Stomach (tissue), 9 donors: ENCODE data around the gene EHD2. TPM values are rescaled to one million over a fixed set of nuclear protein-coding genes. Genes with fewer than 3 reads are reported as not detected.
"Not testable (repeated sequence)": the region's sequence is repeated elsewhere in the genome, so short reads cannot be mapped to it uniquely, and the experiment has no call there.

Source experiments
- DNase-seq, 2 donors: peaks; one replicate each; pipeline versions ENCODE4 v3.0.0 to v3.0.0-alpha.2; 2013 to 2019
- H3K27ac ChIP-seq, 5 donors: fragments of 200-600 bp in 4 of 5; sonication (generic) in 4 of 5; one replicate each; pipeline ENCODE4 v1.5.1; 2013 to 2019; ENCODE audit warnings: mild to moderate bottlenecking in 1 of 5, moderate library complexity in 1 of 5
- H3K27me3 ChIP-seq, 3 donors: fragments of 200-600 bp; sonication (generic); one replicate each; pipeline ENCODE4 v1.5.1; 2017 to 2019; ENCODE audit warnings: mixed run types in 1 of 3
- H3K36me3 ChIP-seq, 4 donors: fragments of 200-600 bp; sonication (generic); 1 replicate in 3 of 4; 2 replicates in 1 of 4; pipeline ENCODE4 v1.5.1; 2016 to 2019
- H3K4me1 ChIP-seq, 4 donors: fragments of 200-600 bp; sonication (generic); one replicate each; pipeline ENCODE4 v1.5.1; 2016 to 2019
- H3K4me3 ChIP-seq, 4 donors: fragments of 200-600 bp; sonication (generic) in 3 of 4; one replicate each; pipeline ENCODE4 v1.5.1; 2016 to 2019; ENCODE audit warnings: mild to moderate bottlenecking in 1 of 4
- H3K9me3 ChIP-seq, 4 donors: fragments of 200-600 bp; sonication (generic); one replicate each; pipeline ENCODE4 v1.5.1; 2016 to 2019
- EP300 ChIP-seq: sonication (generic); formaldehyde crosslinking; IDR thresholded peaks from one replicate; pipeline ENCODE4 v1.6.1; 2017; ENCODE audit warnings: antibody characterized with exemption
- POLR2A ChIP-seq, 4 donors: fragments of 450-650 bp; IDR thresholded peaks; one replicate each; pipeline ENCODE4 v1.6.1; 2016; ENCODE audit warnings: antibody characterized with exemption in 4 of 4, control low read depth in 2 of 4, mild to moderate bottlenecking in 1 of 4, moderate library complexity in 1 of 4
- POLR2AphosphoS5 ChIP-seq, 3 donors: sonication (generic); formaldehyde crosslinking; IDR thresholded peaks; one replicate each; pipeline ENCODE4 v1.6.1; 2016; ENCODE audit warnings: antibody characterized with exemption in 3 of 3
- WGBS, 5 donors: extraction: QIAGEN DNeasy Blood & Tissue Kit in 3 of 5; methylation state at CpG; one replicate each; pipeline versions ENCODE4 v1.1.5 to v1.1.7; 2013 to 2018; 5-methylcytosine and 5-hydroxymethylcytosine counted together
- intact Hi-C: fragments of 100-400 bp; cut with DNase I; formaldehyde crosslinking; loops from one replicate; pipeline ENCODE4 v1.15.1; 2023; ENCODE audit warnings: low total_unique reads
- polyA plus RNA-seq, 3 donors: library from polyadenylated mRNA; stranded (reverse); fragments of 200-250 nt; gene quantifications; one replicate each; pipeline ENCODE4 v1.2.3, GENCODE V29; 2013
- total RNA-seq, 5 donors: library from RNA; depleted of rRNA; stranded (reverse); fragments of >200 nt; gene quantifications; one replicate each; pipeline versions ENCODE4 v1.1.0 to v1.2.3, GENCODE V29; 2014 to 2016
- TF ChIP-seq, protein P1 (sequence below), 7 experiments: fragments of 450-650 bp in 4 of 7; fragments of 200-600 bp in 3 of 7; sonication (generic) in 3 of 7; IDR thresholded peaks; one replicate each; pipeline ENCODE4 v1.5.1; 2016 to 2019; ENCODE audit warnings: antibody characterized with exemption in 7 of 7, control low read depth in 2 of 7, mild to moderate bottlenecking in 1 of 7
- donor health status: healthy with polysubstance abuse.
- donor health status: Bipolar disorder and iron deficiency.
- donor health status: healthy.

EHD2 gene
- total and polyA plus RNA-seq, 8 donors: 24.5 to 334 (median 38.5) TPM

GRCh38 chr19:47769534-47769933 lies 56.3 kb downstream of the EHD2 start:
- Histone ChIP-seq H3K4me3 (no peak overlapping the region), H3K36me3 (no peaks in the 10 kb centered on the region), H3K27me3 (no peaks in the 10 kb centered on the region), H3K27ac (no peak overlapping the region), H3K9me3 (no peaks in the 10 kb centered on the region), H3K4me1 (peaks cover 0 to 20% (median 4%) of the 10 kb centered on the region in 4 donors)
- no peak for TF ChIP-seq POLR2A (IDR thresholded peaks at IDR 0.05)
- TF ChIP-seq EP300: no peak
- TF ChIP-seq POLR2AphosphoS5 (IDR thresholded peaks at IDR 0.05): no peak
- TF ChIP-seq, protein P1, sequence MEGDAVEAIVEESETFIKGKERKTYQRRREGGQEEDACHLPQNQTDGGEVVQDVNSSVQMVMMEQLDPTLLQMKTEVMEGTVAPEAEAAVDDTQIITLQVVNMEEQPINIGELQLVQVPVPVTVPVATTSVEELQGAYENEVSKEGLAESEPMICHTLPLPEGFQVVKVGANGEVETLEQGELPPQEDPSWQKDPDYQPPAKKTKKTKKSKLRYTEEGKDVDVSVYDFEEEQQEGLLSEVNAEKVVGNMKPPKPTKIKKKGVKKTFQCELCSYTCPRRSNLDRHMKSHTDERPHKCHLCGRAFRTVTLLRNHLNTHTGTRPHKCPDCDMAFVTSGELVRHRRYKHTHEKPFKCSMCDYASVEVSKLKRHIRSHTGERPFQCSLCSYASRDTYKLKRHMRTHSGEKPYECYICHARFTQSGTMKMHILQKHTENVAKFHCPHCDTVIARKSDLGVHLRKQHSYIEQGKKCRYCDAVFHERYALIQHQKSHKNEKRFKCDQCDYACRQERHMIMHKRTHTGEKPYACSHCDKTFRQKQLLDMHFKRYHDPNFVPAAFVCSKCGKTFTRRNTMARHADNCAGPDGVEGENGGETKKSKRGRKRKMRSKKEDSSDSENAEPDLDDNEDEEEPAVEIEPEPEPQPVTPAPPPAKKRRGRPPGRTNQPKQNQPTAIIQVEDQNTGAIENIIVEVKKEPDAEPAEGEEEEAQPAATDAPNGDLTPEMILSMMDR (IDR thresholded peaks at IDR 0.05): no peak
- WGBS, 5 donors: 59 to 84% (median 74%) methylated on average over 3 of the region's 3 CpGs
- no peak for DNase-seq
- intact Hi-C loops: no loop called here

- H3K27me3 ChIP-seq, H3K4me1 ChIP-seq, H3K9me3 ChIP-seq, intact Hi-C loops, H3K4me3 ChIP-seq, H3K27ac ChIP-seq, DNase-seq, H3K36me3 ChIP-seq: not testable (repeated sequence)
- WGBS, 5 donors: 73 to 82% (median 77%) methylated on average over 6 of the region's 6 CpGs
These were observed 58.1 kb downstream of the EHD2 start for GRCh38 chr19:47771291-47771690.

- TF ChIP-seq, protein P1 (IDR thresholded peaks at IDR 0.05): no peak
- TF ChIP-seq EP300: no peak
- no peak for TF ChIP-seq POLR2A (IDR thresholded peaks at IDR 0.05)
- no peak for TF ChIP-seq POLR2AphosphoS5 (IDR thresholded peaks at IDR 0.05)
- intact Hi-C loops: no loop called here
- Histone ChIP-seq H3K27me3 (no peaks in the 10 kb centered on the region), H3K4me1 (peaks cover 30 to 40% (median 35%) of the 10 kb centered on the region in 4 donors), H3K9me3 (no peaks in the 10 kb centered on the region), H3K36me3 (peaks cover 6 to 12% (median 11%) of the 10 kb centered on the region in 4 donors), H3K27ac (peak overlapping the region in 3 of 5 donors; percentile 95), H3K4me3 (no peak overlapping the region)
- DNase-seq: peak in 1 of 2 donors; percentile 87
- 40 to 54% (median 45%) methylated on average over 4 of the region's 4 CpGs for WGBS, 5 donors
These were observed 63.3 kb downstream of the EHD2 start for GRCh38 chr19:47776568-47776967.

- WGBS, 5 donors: 55 to 79% (median 70%) methylated on average over 23 of the region's 23 CpGs
- H3K9me3 ChIP-seq, H3K27me3 ChIP-seq, intact Hi-C loops, DNase-seq: not testable (repeated sequence)
- Histone ChIP-seq H3K4me1 (peaks cover 39 to 48% (median 42%) of the 10 kb centered on the region in 4 donors), H3K36me3 (peaks cover 6 to 19% (median 16%) of the 10 kb centered on the region in 4 donors), H3K27ac (peak overlapping the region; percentile 95 to 97 (median 95)), H3K4me3 (peak overlapping the region; percentile 78 to 93 (median 86))
These were observed 64.2 kb downstream of the EHD2 start for GRCh38 chr19:47777245-47778048.

GRCh38 chr19:47778049-47778953 lies 65.1 kb downstream of the EHD2 start, which contains the start of gene SELENOW:
Gene SELENOW (plus strand): TSS chr19:47778703. CDS start chr19:47778786, 83 bp downstream.
- H3K27ac ChIP-seq: peak within 1 kb of the TSS; percentile 95 to 97 (median 95)
- peak; percentile 12 for TF ChIP-seq EP300
- peak; percentile 92 to 99 (median 98) for TF ChIP-seq POLR2AphosphoS5 (IDR thresholded peaks at IDR 0.05)
- peak in 2 of 4 donors; percentile 57 to 85 for TF ChIP-seq POLR2A (IDR thresholded peaks at IDR 0.05)
- TF ChIP-seq, protein P1 (IDR thresholded peaks at IDR 0.05): no peak
- intact Hi-C loops: no loop called here
- no peaks in the 10 kb centered on the region for H3K27me3 ChIP-seq
- DNase-seq: peak; percentile 83 to 92
- peaks cover 14 to 27% (median 25%) of the 10 kb centered on the region in 4 donors for H3K36me3 ChIP-seq
- peak within 1 kb of the TSS; percentile 78 to 93 (median 86) for H3K4me3 ChIP-seq
- H3K4me1 ChIP-seq: peaks cover 40 to 53% (median 47%) of the 10 kb centered on the region in 4 donors
- H3K9me3 ChIP-seq: no peaks in the 10 kb centered on the region
- WGBS, 5 donors: 0 to 6% (median 1%) methylated on average over 8 to 65 of the region's 65 CpGs
